Spleen (tissue), 11 donors: ENCODE data around the gene CBS. TPM values are rescaled to one million over a fixed set of nuclear protein-coding genes. Genes with fewer than 3 reads are reported as not detected.
"Not testable (repeated sequence)": the region's sequence is repeated elsewhere in the genome, so short reads cannot be mapped to it uniquely, and the experiment has no call there.

Source experiments
- DNase-seq: peaks from one replicate; pipeline ENCODE4 v3.0.0-alpha.2; 2020
- H3K27ac ChIP-seq, 8 donors: fragments of 200-600 bp; sonication (generic) in 7 of 8; 1 replicate in 4 of 8; 2 replicates in 4 of 8; pipeline versions ENCODE4 v1.5.0 to v1.8.0; 2016 to 2021; ENCODE audit warnings: inconsistent platforms in 4 of 8, mild to moderate bottlenecking in 4 of 8, moderate library complexity in 1 of 8
- H3K27me3 ChIP-seq, 7 donors: fragments of 200-600 bp; sonication (generic) in 6 of 7; replicated peaks in 1 of 7; 1 replicate in 4 of 7; 2 replicates in 3 of 7; pipeline versions ENCODE4 v1.5.0 to v1.8.0; 2016 to 2021; ENCODE audit warnings: inconsistent platforms in 3 of 7, mild to moderate bottlenecking in 1 of 7
- H3K36me3 ChIP-seq, 6 donors: fragments of 200-600 bp; sonication (generic) in 5 of 6; 1 replicate in 4 of 6; 2 replicates in 2 of 6; pipeline versions ENCODE4 v1.5.0 to v1.8.0; 2016 to 2021; ENCODE audit warnings: inconsistent platforms in 2 of 6
- H3K4me1 ChIP-seq, 6 donors: fragments of 200-600 bp; sonication (generic) in 5 of 6; 1 replicate in 3 of 6; 2 replicates in 3 of 6; pipeline versions ENCODE4 v1.5.0 to v1.8.0; 2016 to 2021; ENCODE audit warnings: inconsistent platforms in 3 of 6
- H3K4me3 ChIP-seq, 8 donors: fragments of 200-600 bp; sonication (generic) in 7 of 8; 1 replicate in 4 of 8; 2 replicates in 4 of 8; pipeline versions ENCODE4 v1.5.0 to v1.8.0; 2016 to 2021; ENCODE audit warnings: inconsistent platforms in 4 of 8, mild to moderate bottlenecking in 4 of 8, moderate library complexity in 2 of 8
- H3K9me3 ChIP-seq, 8 donors: fragments of 200-600 bp; sonication (generic) in 7 of 8; 1 replicate in 4 of 8; 2 replicates in 4 of 8; pipeline versions ENCODE4 v1.5.0 to v1.8.0; 2016 to 2021; ENCODE audit warnings: inconsistent platforms in 4 of 8
- WGBS, 5 donors: extraction: QIAGEN DNeasy Blood & Tissue Kit in 3 of 5; methylation state at CpG; one replicate each; pipeline versions ENCODE4 v1.1.5 to v1.1.7; 2013 to 2018; 5-methylcytosine and 5-hydroxymethylcytosine counted together
- intact Hi-C: fragments of 100-400 bp; cut with DNase I; formaldehyde crosslinking; loops from one replicate; pipeline ENCODE4 v1.15.0; 2023; ENCODE audit warnings: low total_unique reads
- polyA plus RNA-seq, 3 donors: library from polyadenylated mRNA; stranded (reverse); fragments of 200-250 nt; gene quantifications; one replicate each; pipeline ENCODE4 v1.2.1, GENCODE V29; 2013
- total RNA-seq, 7 donors: library from RNA; depleted of rRNA in 3 of 7; stranded (reverse); fragments of >200 nt in 3 of 7; fragmentation: NEBNext Ultra II Directional in 4 of 7; extraction: Animal tissue kit (Norgen Biotek cat#: 25700) in 4 of 7; gene quantifications; one replicate each; pipeline versions ENCODE4 v1.1.0 to v1.2.1, GENCODE V29; 2016 to 2021
- donor health status: healthy with polysubstance abuse.
- donor health status: DM: no; HTN: no; CAD: no; lungs with moderate emphysema.
- donor health status: DM: no; HTN: no; CAD: no.
- donor health status: Bipolar disorder and iron deficiency.
- donor health status: healthy.
- donor health status: DM: no; HTN: no; CAD: no.
- donor health status: DM: yes; HTN: yes; CAD: no.

Gene CBS
- total and polyA plus RNA-seq, 10 donors, result 0.65 to 10.9 (median 4.0) TPM

- H3K36me3 ChIP-seq, H3K9me3 ChIP-seq, DNase-seq, H3K4me3 ChIP-seq, H3K27ac ChIP-seq, H3K4me1 ChIP-seq, H3K27me3 ChIP-seq, intact Hi-C loops: not testable (repeated sequence)
- no CpG with 5 or more reads among the region's 7 CpGs for WGBS, 5 donors
Measured at GRCh38 chr21:43101000-43101399, 25.4 kb upstream of the CBS start.

DNA sequence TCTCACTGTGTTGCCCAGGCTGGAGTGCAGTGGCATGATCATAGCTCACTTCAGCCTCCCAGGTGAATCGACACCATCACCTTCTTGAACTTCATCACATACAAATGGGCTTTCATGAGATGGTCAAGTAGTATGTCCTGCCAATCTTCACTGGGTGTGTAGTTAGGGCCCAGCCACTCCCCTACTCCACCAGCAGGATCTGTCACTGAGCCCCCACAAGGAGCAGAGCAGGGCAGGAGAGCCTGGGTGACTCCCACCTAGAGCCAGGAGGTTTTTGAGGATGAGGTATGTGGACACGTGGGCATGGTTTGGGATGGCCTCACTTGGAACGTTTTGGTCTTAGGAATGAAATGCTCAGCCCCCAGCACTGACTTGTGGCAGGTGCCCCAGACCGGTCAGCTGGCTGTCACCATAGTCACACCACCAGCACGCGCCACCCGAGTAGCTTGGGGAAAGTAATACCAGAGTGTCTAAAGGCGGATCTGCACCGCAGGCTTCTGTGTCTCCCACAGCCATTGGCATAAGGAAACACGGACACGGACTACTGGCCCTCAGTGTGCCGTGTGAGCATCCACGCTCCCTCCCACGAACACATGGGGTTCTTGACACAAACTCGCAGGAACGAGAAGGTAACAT is 16.5 kb upstream of the CBS start:
- H3K4me3 ChIP-seq, H3K36me3 ChIP-seq, H3K9me3 ChIP-seq, intact Hi-C loops, DNase-seq, H3K27ac ChIP-seq, H3K4me1 ChIP-seq, H3K27me3 ChIP-seq: not testable (repeated sequence)
- WGBS, 5 donors, result no CpG with 5 or more reads among the region's 16 CpGs

GRCh38 chr21:43090947-43091346 is 15.3 kb upstream of the CBS start:
- DNase-seq, H3K36me3 ChIP-seq, H3K27ac ChIP-seq, H3K27me3 ChIP-seq, H3K4me1 ChIP-seq, H3K9me3 ChIP-seq, intact Hi-C loops, H3K4me3 ChIP-seq: not testable (repeated sequence)
- 80 to 86% methylated on average over 1 of the region's 3 CpGs; no CpG with 5 or more reads in 3 of the 5 donors for WGBS, 5 donors

GRCh38 chr21:43089463-43089862 is 13.8 kb upstream of the CBS start:
- no CpG with 5 or more reads among the region's 17 CpGs for WGBS, 5 donors

DNA sequence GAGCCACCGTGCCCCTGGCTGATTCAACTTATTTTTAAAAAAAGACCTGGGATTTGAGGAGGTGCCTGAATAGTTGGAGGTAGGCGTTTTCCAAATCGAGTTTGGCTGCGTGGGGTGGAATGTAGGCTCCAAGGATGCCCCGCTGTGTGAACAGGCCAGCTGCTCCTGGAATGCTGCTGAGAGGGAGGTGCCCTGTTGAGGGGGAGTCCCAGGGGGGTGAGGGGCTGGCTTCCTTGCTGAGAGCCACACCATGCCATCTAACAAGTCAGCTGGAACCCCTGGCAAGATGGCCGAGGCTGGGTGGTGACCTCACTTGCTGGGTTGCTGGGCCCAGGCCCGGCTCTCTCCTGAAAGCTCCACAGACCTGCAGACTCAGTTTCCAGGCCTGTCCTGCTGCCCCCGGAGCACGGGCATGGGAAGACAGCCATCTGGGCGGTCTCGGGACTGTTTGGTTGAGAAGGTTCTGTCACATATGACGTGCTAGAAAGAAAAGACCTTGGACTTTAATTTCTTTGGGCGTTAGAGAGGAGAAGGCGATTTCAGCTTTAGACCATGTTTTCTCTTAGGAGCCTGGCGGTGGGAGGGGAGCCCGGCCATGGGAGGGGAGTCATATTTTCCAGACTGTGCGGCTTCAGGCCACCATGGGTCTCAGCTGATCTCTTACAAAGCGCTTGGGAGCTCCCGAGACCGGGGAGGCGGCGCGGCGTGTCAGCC is 7.1 kb upstream of the CBS start:
- H3K27ac ChIP-seq, H3K4me3 ChIP-seq, H3K36me3 ChIP-seq, DNase-seq, H3K27me3 ChIP-seq, intact Hi-C loops, H3K4me1 ChIP-seq, H3K9me3 ChIP-seq: not testable (repeated sequence)
- WGBS, 5 donors, result no CpG with 5 or more reads among the region's 24 CpGs

More at GRCh38 chr21:43089463-43089862, 13.8 kb upstream of the CBS start:
- intact Hi-C loops, H3K27ac ChIP-seq, H3K27me3 ChIP-seq, DNase-seq, H3K9me3 ChIP-seq, H3K36me3 ChIP-seq, H3K4me1 ChIP-seq, H3K4me3 ChIP-seq: not testable (repeated sequence)

GRCh38 chr21:43076643-43077042 is 1.0 kb upstream of the CBS start:
- H3K36me3 ChIP-seq, H3K27ac ChIP-seq, H3K9me3 ChIP-seq, DNase-seq, H3K4me3 ChIP-seq, intact Hi-C loops, H3K4me1 ChIP-seq, H3K27me3 ChIP-seq: not testable (repeated sequence)
- 0 to 9% methylated on average over 9 to 16 of the region's 28 CpGs; no CpG with 5 or more reads in 3 of the 5 donors for WGBS, 5 donors

DNA sequence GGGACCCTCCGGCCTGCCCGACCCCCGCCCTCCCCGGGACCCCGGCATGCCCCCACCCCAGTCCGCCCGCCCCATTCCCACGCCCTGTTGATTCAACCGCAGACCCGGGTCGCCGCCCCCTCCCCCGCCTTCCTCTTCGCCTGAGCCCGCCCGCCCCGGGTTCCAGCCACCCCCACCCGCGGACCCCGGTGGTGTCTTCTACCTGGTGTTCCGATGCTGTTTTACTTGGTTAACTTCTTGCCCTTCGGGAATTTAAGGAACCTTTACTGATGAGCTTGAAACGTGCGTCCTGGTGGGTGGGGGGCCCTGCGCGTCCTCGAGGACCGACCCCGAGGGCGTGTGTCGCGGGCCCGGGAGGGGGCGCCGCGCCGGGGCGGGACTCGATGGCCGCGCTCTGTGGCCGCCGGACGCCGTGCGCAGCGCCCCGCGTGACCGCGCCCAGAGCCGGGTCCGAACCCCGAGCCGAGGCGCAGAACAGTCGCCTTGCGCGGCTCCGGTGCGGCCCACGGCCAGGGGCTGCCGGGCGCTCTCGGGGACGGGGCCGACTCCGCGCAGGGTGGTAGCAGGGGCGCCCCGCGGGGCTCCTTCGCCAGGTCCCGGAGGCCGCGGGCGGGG is 495 bp upstream of the CBS start:
- H3K27ac ChIP-seq, intact Hi-C loops, H3K36me3 ChIP-seq, H3K9me3 ChIP-seq, H3K4me1 ChIP-seq, H3K27me3 ChIP-seq, H3K4me3 ChIP-seq, DNase-seq: not testable (repeated sequence)
- WGBS, 5 donors, result no CpG with 5 or more reads among the region's 77 CpGs

DNA sequence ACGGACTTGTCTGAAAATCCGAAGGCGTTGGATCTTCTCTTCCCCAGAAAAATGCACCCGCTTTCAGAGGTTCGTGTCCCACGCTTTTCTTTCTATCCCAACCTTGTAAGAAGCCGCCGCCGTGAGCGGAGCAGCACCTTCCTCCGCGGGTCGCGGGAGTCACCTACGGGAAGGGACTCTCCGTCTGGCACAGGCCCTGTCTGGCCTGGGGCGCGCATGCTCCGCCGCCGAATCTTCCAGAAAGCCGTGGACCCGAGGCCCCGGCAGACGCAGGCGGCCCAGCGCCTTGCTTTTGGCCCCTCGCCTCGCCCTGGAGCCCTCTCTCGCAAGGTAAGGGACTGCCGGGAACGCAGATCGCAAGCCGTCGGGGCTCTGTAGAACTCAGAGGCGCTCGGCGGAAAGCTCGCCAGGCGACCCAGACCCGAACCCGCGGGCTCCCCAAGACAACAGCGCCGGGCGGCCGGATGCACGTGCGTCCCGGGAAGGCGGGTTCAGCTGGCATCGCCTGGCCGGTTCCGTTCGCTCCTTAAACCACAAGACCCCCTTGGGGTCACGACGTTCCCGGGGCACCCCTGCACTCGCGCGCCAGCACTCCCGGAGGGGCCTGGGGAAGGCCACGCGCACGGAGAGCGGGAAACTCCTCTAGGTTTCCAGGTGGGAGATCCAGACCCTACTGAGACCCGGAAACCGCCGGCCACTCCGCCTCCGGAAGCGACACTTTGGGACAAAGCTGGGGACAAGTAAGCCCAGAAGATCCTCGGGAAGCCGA is 1.1 kb downstream of the CBS start:
- H3K27me3 ChIP-seq, H3K27ac ChIP-seq, H3K4me3 ChIP-seq, intact Hi-C loops, H3K9me3 ChIP-seq, H3K36me3 ChIP-seq, H3K4me1 ChIP-seq, DNase-seq: not testable (repeated sequence)
- WGBS, 5 donors, result no CpG with 5 or more reads among the region's 74 CpGs

GRCh38 chr21:43072742-43073141 is 2.9 kb downstream of the CBS start:
- H3K36me3 ChIP-seq, intact Hi-C loops, DNase-seq, H3K4me1 ChIP-seq, H3K27ac ChIP-seq, H3K4me3 ChIP-seq, H3K9me3 ChIP-seq, H3K27me3 ChIP-seq: not testable (repeated sequence)
- no CpG with 5 or more reads among the region's 11 CpGs for WGBS, 5 donors

DNA sequence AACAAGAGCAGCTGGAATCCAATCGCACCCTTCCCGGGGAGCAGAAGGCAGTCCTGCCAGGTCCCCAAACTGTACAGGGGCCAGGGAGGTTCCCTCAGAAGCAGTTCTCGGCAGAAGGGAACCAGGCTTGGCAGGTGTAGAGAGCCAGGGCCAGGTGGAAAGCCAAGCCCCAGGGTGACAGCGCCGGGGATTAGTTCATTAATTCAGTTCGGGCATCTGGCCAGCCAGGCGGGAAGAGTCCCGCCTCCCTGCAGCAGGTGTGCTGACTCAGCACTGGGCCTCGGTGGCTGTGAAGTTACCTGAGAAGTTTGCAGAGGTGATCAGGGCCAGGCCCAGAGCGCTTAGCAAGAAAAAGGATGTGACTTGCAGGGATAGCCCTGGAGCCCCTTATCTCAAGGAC is 6.0 kb downstream of the CBS start:
- H3K9me3 ChIP-seq, H3K27ac ChIP-seq, H3K4me1 ChIP-seq, DNase-seq, H3K27me3 ChIP-seq, intact Hi-C loops, H3K36me3 ChIP-seq, H3K4me3 ChIP-seq: not testable (repeated sequence)
- no CpG with 5 or more reads among the region's 10 CpGs for WGBS, 5 donors

DNA sequence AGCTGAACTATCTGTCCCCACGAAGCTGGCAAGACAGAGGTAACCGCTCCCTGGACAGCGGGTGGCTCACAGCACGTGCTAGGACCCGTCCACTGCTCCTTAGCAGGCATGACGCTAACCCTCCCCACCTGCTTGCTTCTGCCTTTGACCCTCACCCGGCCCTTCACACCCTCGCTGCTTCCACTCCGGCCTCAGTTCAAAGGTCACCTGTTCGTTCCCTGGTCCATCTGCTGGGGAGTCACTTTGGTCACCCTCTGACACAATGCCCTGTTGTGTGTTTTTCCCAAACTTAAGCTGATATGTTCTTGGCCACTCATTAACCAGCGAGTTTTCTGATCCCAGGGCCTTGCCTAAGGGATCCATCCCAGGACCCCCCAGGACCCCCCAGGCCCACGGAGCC is 7.6 kb downstream of the CBS start:
- H3K27me3 ChIP-seq, DNase-seq, intact Hi-C loops, H3K27ac ChIP-seq, H3K4me1 ChIP-seq, H3K9me3 ChIP-seq, H3K36me3 ChIP-seq, H3K4me3 ChIP-seq: not testable (repeated sequence)
- WGBS, 5 donors, result 76 to 100% (median 84%) methylated on average over 3 to 5 of the region's 12 CpGs
